Heart left ventricle (tissue), 13 donors: ENCODE measurements around the gene XPA.

Source experiments
- POLR2A ChIP-seq, 2 donors: fragments of 450-650 bp; IDR thresholded peaks; one replicate each; pipeline ENCODE4 v1.6.1; 2017; ENCODE audit warnings: antibody characterized with exemption in 2 of 2, mild to moderate bottlenecking in 2 of 2, moderate library complexity in 2 of 2
- TF ChIP-seq, protein P1 (sequence below), 12 donors: fragments of 200-600 bp; sonication (generic) in 4 of 12; IDR thresholded peaks; one replicate each; pipeline versions ENCODE4 v1.5.0 to v1.8.0; 2018 to 2022; ENCODE audit warnings: antibody characterized with exemption in 12 of 12, mild to moderate bottlenecking in 5 of 12
- donor health status: ischemic (EF 13 %, LVEDD 7.1; RV severe dilation, severe dysfunction).
- donor health status: DM: no; HTN: yes; CAD: no.
- donor health status: DM: no; HTN: no; CAD: no.
- donor health status: ischemic (EF 25% LVEDD 6.9; RV normal size, moderate dysfunction).
- donor health status: ischemic (EF 25% LVEDD 5.7; RV mildly dilated, moderate dysfunction).
- donor health status: ischemic (EF 35%, LVEDD 5.7; RV mildly dilated, moderate dysfunction).
- donor health status: nonischemic (EF 11% LVEDD 7.7; RV severe dilation, severe dysfunction).
- donor health status: DM: yes; HTN: yes; CAD: no.
- donor health status: PGD.
- donor health status: ischemic (EF 29% LVEDD 5.4; RV normal size, mild dysfunction).
- donor health status: nonischemic (EF 23%, LVEDD 6.1; RV moderate dilation, normal function).

DNA sequence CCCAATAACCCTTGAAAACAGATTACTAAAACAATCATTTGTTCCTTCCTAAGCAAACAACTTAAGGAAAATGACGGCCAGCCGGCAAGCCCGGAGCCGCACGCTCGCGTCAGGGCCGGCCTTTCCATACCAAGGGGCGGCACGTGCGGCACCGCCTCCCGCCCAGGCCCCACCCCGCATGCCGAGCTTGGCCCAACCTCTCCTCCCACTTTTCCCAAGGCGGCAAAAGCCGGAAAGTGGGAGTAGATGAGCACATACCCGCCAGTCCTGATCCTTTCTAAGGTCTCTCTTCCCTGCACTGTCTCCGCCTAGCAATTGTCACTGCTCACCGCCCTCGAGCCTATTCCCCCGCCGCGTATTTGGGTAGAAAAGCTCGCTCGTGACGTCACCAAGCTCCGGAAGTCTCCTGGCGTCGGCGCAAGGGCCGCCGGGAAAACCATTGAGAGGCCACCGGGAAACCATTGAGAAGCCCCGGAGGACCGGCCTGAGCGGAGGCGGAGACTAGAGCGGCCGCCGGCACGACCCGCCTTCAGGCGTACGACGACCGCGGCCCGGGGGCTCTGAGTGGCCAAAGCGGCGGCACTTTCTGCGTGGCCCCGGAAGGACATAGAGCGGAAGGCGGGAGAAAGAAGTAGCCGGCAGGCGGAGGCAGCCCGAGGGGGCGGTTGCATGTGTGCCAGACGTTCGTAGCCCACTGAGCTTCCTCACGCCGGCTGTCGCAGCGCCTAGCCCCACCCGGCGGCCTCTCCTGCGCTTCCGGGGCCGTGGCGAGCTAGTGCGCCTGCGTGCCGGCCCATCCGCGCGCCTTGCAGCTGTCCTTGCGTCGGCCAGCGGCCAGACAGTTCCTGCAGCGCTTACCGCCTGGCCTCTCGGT, 63.9 kb downstream of the XPA start, which contains the start of the genes NCBP1 and TSTD2:
- TF ChIP-seq, protein P1, sequence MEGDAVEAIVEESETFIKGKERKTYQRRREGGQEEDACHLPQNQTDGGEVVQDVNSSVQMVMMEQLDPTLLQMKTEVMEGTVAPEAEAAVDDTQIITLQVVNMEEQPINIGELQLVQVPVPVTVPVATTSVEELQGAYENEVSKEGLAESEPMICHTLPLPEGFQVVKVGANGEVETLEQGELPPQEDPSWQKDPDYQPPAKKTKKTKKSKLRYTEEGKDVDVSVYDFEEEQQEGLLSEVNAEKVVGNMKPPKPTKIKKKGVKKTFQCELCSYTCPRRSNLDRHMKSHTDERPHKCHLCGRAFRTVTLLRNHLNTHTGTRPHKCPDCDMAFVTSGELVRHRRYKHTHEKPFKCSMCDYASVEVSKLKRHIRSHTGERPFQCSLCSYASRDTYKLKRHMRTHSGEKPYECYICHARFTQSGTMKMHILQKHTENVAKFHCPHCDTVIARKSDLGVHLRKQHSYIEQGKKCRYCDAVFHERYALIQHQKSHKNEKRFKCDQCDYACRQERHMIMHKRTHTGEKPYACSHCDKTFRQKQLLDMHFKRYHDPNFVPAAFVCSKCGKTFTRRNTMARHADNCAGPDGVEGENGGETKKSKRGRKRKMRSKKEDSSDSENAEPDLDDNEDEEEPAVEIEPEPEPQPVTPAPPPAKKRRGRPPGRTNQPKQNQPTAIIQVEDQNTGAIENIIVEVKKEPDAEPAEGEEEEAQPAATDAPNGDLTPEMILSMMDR (IDR thresholded peaks at IDR 0.05) = peak in 4 of 12 donors; percentile 7 to 29 (median 22)
- peak in 1 of 2 donors; percentile 60 for TF ChIP-seq POLR2A (IDR thresholded peaks at IDR 0.05)
